HG03045 (cell line): ENCODE results near the gene TENM3.

Experiments used
- ATAC-seq: cut with Tn5 transposase; IDR thresholded peaks from one replicate; pipeline ENCODE4 v1.9.1; 2021; ENCODE audit warnings: mild to moderate bottlenecking, moderate library complexity; ENCODE audit not compliant: unreplicated experiment

TENM3 gene

DNA sequence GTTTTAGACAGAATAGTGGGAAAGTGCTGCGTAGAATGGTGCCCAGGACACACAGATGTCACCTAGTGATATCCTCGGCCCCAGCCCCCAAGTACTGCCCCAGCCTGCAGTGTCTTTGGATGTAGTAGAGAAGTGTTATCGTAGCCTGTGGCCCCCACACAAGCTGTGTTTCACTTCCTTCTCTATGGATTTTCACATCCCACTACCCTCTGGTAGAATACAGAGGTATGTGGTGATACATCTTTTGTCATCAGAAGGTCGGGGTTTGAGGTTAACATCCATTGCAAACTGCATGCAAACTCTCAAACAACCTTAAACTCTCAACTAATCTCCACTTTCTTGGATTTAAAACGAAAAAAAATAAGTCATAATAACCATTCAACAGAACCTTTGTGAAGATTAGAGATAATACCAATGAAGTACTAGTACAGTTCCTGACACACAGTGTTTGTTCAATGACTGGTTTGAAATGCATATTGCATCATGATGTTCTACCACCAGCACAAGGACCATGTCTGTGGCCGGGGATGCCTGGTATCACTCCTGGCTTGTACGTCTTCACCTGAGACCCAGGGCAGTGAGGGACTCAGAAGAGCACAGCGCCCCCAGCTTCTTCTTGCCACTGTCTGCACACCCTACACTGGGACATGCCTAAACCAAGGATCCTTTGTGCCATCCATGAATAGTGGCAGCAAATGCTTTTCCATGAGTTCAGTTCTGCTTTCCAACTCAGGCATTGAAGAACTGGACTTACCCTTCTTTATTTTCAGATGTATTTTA lies 406.7 kb downstream of the TENM3 start:
- ATAC-seq, result no peak

DNA sequence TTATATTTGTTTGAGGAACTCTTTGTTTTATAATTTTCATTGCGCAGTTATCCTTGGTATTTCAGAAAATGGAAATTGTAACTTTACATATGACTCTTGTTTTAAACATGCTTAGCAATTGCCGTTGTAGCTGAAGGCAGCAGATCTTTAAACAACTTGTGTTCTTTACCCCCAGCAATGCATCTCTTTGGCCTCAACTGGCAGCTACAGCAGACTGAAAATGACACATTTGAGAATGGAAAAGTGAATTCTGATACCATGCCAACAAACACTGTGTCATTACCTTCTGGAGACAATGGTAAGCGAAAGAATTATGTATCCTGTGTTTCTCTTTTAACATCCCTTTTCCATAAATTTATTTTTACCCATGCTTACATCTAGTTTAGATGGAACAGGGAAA lies 410.4 kb downstream of the TENM3 start:
- no peak for ATAC-seq

- ATAC-seq, result no peak
Observed at GRCh38 chr4:182655340-182655739, 412.1 kb downstream of the TENM3 start.

DNA sequence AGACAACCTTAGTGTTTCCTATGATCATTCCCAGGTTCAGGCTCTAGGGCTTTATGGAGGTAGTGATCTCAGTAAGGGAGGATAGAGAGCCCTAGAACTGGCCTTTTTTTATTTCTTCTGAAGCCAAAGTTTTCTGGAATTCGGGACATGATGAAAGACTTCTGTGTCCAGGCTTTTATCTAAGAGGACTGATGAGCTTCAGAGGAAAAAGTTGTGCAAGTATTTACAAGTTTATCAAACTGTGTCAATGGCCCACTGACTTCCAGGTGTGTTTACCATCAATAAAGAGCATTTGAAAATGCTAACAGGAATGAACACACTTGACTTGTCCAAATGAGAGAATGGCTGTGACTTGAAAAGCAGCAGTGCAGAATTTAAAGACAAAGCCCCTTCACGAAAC lies 419.3 kb downstream of the TENM3 start:
- ATAC-seq, result no peak

- no peak for ATAC-seq
Observed at GRCh38 chr4:182671231-182671630, 428.0 kb downstream of the TENM3 start.

GRCh38 chr4:182671749-182672148 lies 428.5 kb downstream of the TENM3 start:
- no peak for ATAC-seq

DNA sequence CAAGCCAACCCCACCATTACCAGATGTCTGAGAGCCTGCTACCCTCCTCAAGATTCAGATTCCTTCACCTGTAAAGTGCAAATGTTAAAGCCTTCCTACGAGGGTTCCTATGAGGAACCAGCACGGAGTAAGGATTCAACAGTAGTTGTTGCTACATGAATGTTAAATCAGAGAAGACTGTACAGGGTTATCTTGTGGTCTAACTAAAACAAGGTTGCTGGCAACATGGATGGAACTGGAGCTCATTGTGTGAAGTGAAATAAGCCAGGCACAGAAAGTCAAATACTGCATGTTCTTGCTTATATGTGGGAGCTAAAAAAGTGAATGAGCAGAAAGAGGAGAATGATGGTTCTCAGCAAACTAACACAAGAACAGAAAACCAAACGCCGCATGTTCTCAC lies 435.4 kb downstream of the TENM3 start:
- ATAC-seq, result no peak

- no peak for ATAC-seq
Observed at GRCh38 chr4:182679533-182679932, 436.3 kb downstream of the TENM3 start.

GRCh38 chr4:182680234-182680653 lies 437.0 kb downstream of the TENM3 start:
- no peak for ATAC-seq

GRCh38 chr4:182683661-182684060 lies 440.5 kb downstream of the TENM3 start:
- ATAC-seq, result no peak

DNA sequence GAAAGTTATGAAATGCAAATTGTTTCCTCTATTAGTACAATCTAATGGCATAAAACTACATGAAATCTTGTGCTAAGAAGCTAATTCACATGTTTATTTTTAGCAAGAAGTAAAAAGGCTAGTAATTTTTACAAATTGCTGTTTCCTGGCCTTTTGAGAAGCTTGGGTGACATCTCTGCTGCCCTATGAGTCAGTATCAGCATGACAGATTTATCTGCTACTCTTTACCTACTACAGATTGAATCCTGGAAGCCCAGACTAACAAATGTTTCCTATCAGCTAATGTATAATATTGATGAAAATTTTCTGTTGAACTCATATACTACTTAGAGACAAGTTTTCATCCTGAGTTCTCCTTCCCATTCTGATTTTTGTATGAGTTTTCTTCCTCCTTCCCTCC lies 441.6 kb downstream of the TENM3 start:
- no peak for ATAC-seq

DNA sequence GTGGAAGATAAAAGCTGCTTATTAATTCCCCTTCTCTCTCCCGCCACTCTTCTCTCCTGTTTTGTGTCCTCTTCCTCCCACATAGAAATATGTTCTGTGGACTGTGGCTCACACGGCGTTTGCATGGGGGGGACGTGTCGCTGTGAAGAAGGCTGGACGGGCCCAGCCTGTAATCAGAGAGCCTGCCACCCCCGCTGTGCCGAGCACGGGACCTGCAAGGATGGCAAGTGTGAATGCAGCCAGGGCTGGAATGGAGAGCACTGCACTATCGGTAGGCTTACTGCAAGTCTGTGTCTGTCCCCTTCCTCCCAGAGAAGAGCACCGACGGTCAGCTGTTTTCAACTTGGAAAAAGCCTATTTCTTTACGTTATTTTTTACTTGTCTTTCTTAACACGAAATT lies 444.9 kb downstream of the TENM3 start:
- ATAC-seq, result no peak

- no peak for ATAC-seq
Observed at GRCh38 chr4:182694551-182694950, 451.3 kb downstream of the TENM3 start.

DNA sequence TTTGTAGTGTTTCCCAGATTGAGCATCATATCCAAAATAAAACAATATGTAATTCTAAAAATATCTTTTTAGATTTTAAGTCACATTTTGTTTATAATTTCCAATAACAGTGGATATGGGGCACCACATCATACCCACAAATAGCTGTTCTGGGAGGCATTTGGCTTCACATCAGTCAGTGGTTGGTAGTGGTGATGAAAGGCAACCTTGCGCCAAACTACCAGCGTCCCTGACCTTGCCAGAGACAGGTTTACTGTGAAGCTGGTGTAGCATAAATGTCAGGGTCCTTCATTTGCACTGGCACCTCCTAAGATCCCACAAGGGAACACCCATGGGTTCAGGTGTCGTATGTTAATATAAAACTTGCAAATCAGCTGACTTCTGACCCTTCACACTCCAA lies 451.8 kb downstream of the TENM3 start:
- ATAC-seq, result no peak

GRCh38 chr4:182695842-182696241 lies 452.6 kb downstream of the TENM3 start:
- no peak for ATAC-seq

- no peak for ATAC-seq
Observed at GRCh38 chr4:182697094-182697493, 453.9 kb downstream of the TENM3 start.

GRCh38 chr4:182698212-182698611 lies 455.0 kb downstream of the TENM3 start:
- no peak for ATAC-seq

DNA sequence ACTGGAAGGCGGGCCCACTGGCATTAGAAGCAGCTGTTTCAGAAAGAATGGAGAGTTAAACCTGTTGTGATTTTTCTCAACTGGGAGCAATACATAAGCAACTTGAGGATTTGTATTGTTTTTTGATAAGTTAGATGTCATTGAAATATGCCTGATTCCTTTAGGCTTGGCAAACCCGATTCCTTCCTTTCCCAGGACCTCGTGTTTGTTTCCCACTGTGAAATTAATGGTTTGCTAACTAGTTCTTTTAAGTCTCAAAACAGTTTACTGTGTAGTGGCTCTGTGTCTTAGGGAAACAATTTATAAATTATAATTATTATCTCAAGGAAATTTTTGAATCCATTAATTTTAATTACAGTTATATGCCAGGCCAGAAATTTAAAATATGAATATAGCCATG lies 456.0 kb downstream of the TENM3 start:
- no peak for ATAC-seq

- no peak for ATAC-seq
Observed at GRCh38 chr4:182699795-182700194, 456.6 kb downstream of the TENM3 start.

DNA sequence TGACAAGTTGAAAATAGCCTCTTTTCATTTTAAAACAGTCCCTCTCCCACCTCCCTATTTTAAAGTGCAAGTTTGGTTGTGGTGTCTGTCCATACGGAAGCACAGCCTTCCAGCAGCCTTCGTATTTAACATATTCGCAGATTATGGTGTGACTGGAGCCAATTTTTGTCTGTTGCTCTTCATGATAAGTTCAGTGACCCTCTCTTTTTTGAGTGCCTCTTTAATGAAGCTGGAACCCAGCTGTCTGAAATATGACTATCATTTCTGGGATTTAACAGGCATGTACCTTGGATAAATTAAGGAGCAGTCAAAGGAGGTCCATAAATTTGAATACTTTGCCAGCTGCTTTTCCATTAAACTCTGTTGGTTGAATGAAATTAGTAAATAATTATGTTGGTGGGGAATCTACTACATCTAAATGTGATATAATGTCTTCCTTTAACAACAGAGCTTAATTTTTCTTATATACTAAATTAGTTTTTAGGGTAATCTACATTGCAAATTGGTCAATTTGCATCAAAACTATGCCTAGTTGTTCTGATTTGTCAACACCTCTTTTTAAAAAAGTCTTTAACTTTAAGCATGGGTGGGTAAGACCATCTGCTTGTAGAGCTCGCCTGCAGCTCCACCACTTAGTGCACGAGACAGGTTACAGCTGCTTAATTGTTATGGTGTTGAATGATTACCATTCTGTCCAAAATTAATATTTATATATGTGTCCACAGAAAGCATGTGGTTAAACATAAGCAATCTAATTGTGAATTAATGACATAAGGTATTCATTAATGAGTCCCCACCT lies 457.4 kb downstream of the TENM3 start:
- no peak for ATAC-seq

GRCh38 chr4:182704077-182704476 lies 460.9 kb downstream of the TENM3 start:
- no peak for ATAC-seq

DNA sequence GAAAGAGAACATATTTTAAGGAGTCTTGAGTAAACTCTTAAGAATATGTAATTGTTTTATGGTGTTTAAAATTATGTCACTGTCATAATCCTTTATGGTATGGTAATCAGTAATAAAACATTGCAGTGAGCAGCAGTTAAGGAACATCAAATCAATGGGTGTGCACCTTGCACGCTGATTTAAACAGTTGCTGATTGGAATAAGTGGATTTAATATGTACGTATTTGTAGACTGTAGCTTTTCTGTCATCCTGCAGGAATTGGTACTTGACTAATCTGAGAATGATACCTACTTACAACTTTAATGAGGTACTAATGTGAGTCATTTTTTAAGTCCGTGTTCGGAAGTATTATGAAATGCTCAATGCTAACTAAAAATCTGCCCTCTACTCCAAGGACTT lies 461.7 kb downstream of the TENM3 start:
- no peak for ATAC-seq
